PC-9 (cell line): ENCODE results near the gene PPM1A. TPM values are rescaled to one million over a fixed set of nuclear protein-coding genes. Genes with fewer than 3 reads are reported as not detected.

Experiments
- BruUV-seq: library from RNA; stranded (reverse); fragments of 400-500 nt; replicated peaks from 2 replicates; lab custom pipeline; 2021; lab: Mats Ljungman, UMichigan
- CTCF ChIA-PET: fragments of 300-600 bp; sonication (Branson Sonifier 250); formaldehyde crosslinking; loops from one replicate; lab custom pipeline; 2022; ENCODE audit warnings: antibody characterized with exemption; lab: Charles Lee
- POLR2A ChIA-PET: fragments of 300-600 bp; sonication (Branson Sonifier 250); formaldehyde crosslinking; loops from one replicate; lab custom pipeline; 2022; ENCODE audit warnings: antibody characterized with exemption; ENCODE audit not compliant: unreplicated experiment; lab: Charles Lee
- DNase-seq, 2 experiments: peaks; one replicate each; pipeline versions ENCODE4 v3.0.0 to v3.0.0-alpha.2; 2015 to 2022; ENCODE audit warnings: mixed read lengths in 1 of 2
- H2AFZ ChIP-seq: fragments of 200-600 bp; sonication (generic); 2 replicates; pipeline ENCODE4 v1.8.1; 2017; ENCODE audit warnings: antibody characterized with exemption
- H3F3A ChIP-seq: fragments of 200-600 bp; sonication (generic); 2 replicates; pipeline ENCODE4 v1.8.1; 2017; ENCODE audit warnings: antibody characterized with exemption, mild to moderate bottlenecking, low read depth; ENCODE audit not compliant: insufficient read depth
- H3K27ac ChIP-seq: fragments of 200-600 bp; sonication (generic); 2 replicates; pipeline ENCODE4 v1.6.1; 2016; ENCODE audit warnings: mixed run types
- H3K27me3 ChIP-seq: fragments of 200-600 bp; sonication (generic); 2 replicates; pipeline ENCODE4 v1.6.1; 2016; ENCODE audit warnings: low read depth, mixed run types; ENCODE audit not compliant: insufficient read depth
- H3K36me3 ChIP-seq: fragments of 200-600 bp; sonication (generic); 2 replicates; pipeline ENCODE4 v1.6.1; 2016; ENCODE audit warnings: low read depth, mixed run types
- H3K4me1 ChIP-seq: fragments of 200-600 bp; sonication (generic); replicated peaks from 2 replicates; pipeline ENCODE4 v1.6.1; 2016; ENCODE audit warnings: mixed run types; ENCODE audit not compliant: insufficient read depth
- H3K4me2 ChIP-seq: fragments of 200-600 bp; sonication (generic); 2 replicates; pipeline ENCODE4 v1.6.1; 2017; ENCODE audit warnings: mixed run types
- H3K4me3 ChIP-seq: fragments of 200-600 bp; sonication (generic); 2 replicates; pipeline ENCODE4 v1.6.1; 2016; ENCODE audit warnings: mixed run types
- H3K79me2 ChIP-seq: fragments of 200-600 bp; sonication (generic); 2 replicates; pipeline ENCODE4 v1.6.1; 2017; ENCODE audit warnings: low read depth, mixed run types
- H3K9me2 ChIP-seq: fragments of 200-600 bp; sonication (generic); 2 replicates; pipeline ENCODE4 v1.8.1; 2017; ENCODE audit warnings: mild to moderate bottlenecking; ENCODE audit not compliant: insufficient read depth
- H3K9me3 ChIP-seq: fragments of 200-600 bp; sonication (generic); 2 replicates; pipeline ENCODE4 v1.8.1; 2016; ENCODE audit warnings: low read depth; ENCODE audit not compliant: insufficient read depth
- H4K20me1 ChIP-seq: fragments of 200-600 bp; sonication (generic); 2 replicates; pipeline ENCODE4 v1.8.1; 2017; ENCODE audit not compliant: insufficient read depth
- CTCF ChIP-seq: fragments of 200-600 bp; sonication (generic); conservative IDR thresholded peaks from 2 replicates; pipeline ENCODE4 v1.6.1; 2017; ENCODE audit warnings: mixed run types, antibody characterized with exemption, mild to moderate bottlenecking, moderate library complexity
- EZH2 ChIP-seq: fragments of 200-600 bp; sonication (generic); IDR thresholded peaks from 2 replicates; pipeline ENCODE4 v1.8.0; 2017; ENCODE audit warnings: antibody characterized with exemption, low read depth
- intact Hi-C: fragments of 100-400 bp; cut with micrococcal nuclease; formaldehyde crosslinking; loops from one replicate; pipeline ENCODE4 v1.10.0; 2022; ENCODE audit not compliant: unreplicated experiment
- total RNA-seq: library from RNA; stranded (reverse); gene quantifications from 2 replicates; pipeline ENCODE4 v1.2.3, GENCODE V29; 2021

Gene PPM1A
- total RNA-seq, 1 experiment from 2014 or later, result 60.9 TPM

GRCh38 chr14:60245380-60246177 lies 3.4 kb upstream of the PPM1A start:
- Histone ChIP-seq H3K27ac (no peak overlapping the region), H3K9me2 (no peaks in the 10 kb centered on the region), H3F3A (peaks cover 7% of the 10 kb centered on the region; the same call in 1 of the 2 replicates), H3K4me1 (peaks cover 2% of the 10 kb centered on the region; the same call in 1 of the 2 replicates), H3K27me3 (no peaks in the 10 kb centered on the region), H3K4me3 (no peak overlapping the region), H3K79me2 (peaks cover 8% of the 10 kb centered on the region), H2AFZ (no peak overlapping the region), H3K4me2 (no peak overlapping the region), H3K9me3 (no peaks in the 10 kb centered on the region), H4K20me1 (no peaks in the 10 kb centered on the region), H3K36me3 (no peaks in the 10 kb centered on the region)
- ChIA-PET POLR2A (no interaction called here), CTCF (no interaction called here)
- intact Hi-C loops, result loop anchor here (5.0 kb wide), 2 partner anchors 48 to 87 kb away; no protein-coding TSS in a partner anchor
- BruUV-seq, result no TSS peak
- no peak for TF ChIP-seq CTCF
- DNase-seq, result no peak

- intact Hi-C loops, result loop anchor here (1.0 to 5.0 kb wide), 4 partner anchors 25 to 156 kb away; no protein-coding TSS in a partner anchor
- peak; percentile 87 to 90 for DNase-seq
- no peaks in the 10 kb centered on the region for H3K9me2 ChIP-seq
- peaks cover 7% of the 10 kb centered on the region; the same call in 1 of the 2 replicates for H3F3A ChIP-seq
- peak overlapping the region; percentile 59 for H3K4me3 ChIP-seq
- H3K4me2 ChIP-seq, result peak overlapping the region; percentile 90
- H3K79me2 ChIP-seq, result peaks cover 34% of the 10 kb centered on the region
- H3K27ac ChIP-seq, result peak overlapping the region; percentile 89
- peaks cover 10% of the 10 kb centered on the region; the same call in 1 of the 2 replicates for H4K20me1 ChIP-seq
- BruUV-seq, result TSS peak; percentile 92
- no peaks in the 10 kb centered on the region; the same call in 1 of the 2 replicates for H3K36me3 ChIP-seq
- ChIA-PET POLR2A (interaction anchor here (0.5 to 1.1 kb wide), 7 partner anchors 16 to 1315 kb away, joined by 3 to 13 read pairs (median 8); no protein-coding TSS in a partner anchor), CTCF (interaction anchor here (0.5 to 1.1 kb wide), 2 partner anchors 23 to 61 kb away, joined by 3 to 12 read pairs; no protein-coding TSS in a partner anchor)
- peaks cover 24% of the 10 kb centered on the region for H3K4me1 ChIP-seq
- no peaks in the 10 kb centered on the region for H3K9me3 ChIP-seq
- H2AFZ ChIP-seq, result peak overlapping the region; percentile 79
- no peaks in the 10 kb centered on the region for H3K27me3 ChIP-seq
- TF ChIP-seq EZH2 (no peak), CTCF (no peak)
Observed at GRCh38 chr14:60247994-60248696, 876 bp upstream of the PPM1A start.
